Progenitor cell of endocrine pancreas (in vitro differentiated cells): ENCODE results near the gene PMEPA1. TPM values are rescaled to one million over a fixed set of nuclear protein-coding genes. Genes with fewer than 3 reads are reported as not detected.

Experiments used
- DNase-seq: peaks from one replicate; pipeline ENCODE4 v3.0.0; 2021; ENCODE audit warnings: low spot score; ENCODE audit not compliant: unreplicated experiment
- H3K27ac Mint-ChIP-seq: 2 replicates; pipeline ENCODE4 v1.8.0; 2021; ENCODE audit warnings: mild to moderate bottlenecking, moderate library complexity, mixed read lengths
- H3K27me3 Mint-ChIP-seq: 2 replicates; pipeline ENCODE4 v1.8.0; 2021; ENCODE audit warnings: mixed read lengths
- H3K36me3 Mint-ChIP-seq: 2 replicates; pipeline ENCODE4 v1.8.0; 2022; ENCODE audit warnings: mixed read lengths; ENCODE audit not compliant: insufficient read depth
- H3K4me1 Mint-ChIP-seq: 2 replicates; pipeline ENCODE4 v1.8.0; 2021; ENCODE audit warnings: low read depth, mixed read lengths
- H3K4me3 Mint-ChIP-seq: 2 replicates; pipeline ENCODE4 v1.8.0; 2021; ENCODE audit warnings: low read depth, mild to moderate bottlenecking, moderate library complexity, mixed read lengths
- H3K9me3 Mint-ChIP-seq: 2 replicates; pipeline ENCODE4 v1.8.0; 2021; ENCODE audit warnings: low read depth, mixed read lengths
- total RNA-seq: library from RNA; stranded (reverse); gene quantifications from 2 replicates; pipeline ENCODE4 v1.2.1, GENCODE V29; 2021
- TF ChIP-seq, protein P1 (sequence below): fragments of 200-600 bp; sonication (generic); IDR thresholded peaks from one replicate; pipeline ENCODE4 v1.5.0; 2021; ENCODE audit warnings: antibody characterized with exemption, mild to moderate bottlenecking; ENCODE audit not compliant: unreplicated experiment

The PMEPA1 gene
- total RNA-seq, 1 donor from 2014 or later: 9.1 TPM

- H3K9me3 Mint-ChIP-seq: no peaks in the 10 kb centered on the region
- H3K4me1 Mint-ChIP-seq: peaks cover 2% of the 10 kb centered on the region
- H3K36me3 Mint-ChIP-seq: no peaks in the 10 kb centered on the region
- no peak overlapping the region for H3K4me3 Mint-ChIP-seq
- H3K27ac Mint-ChIP-seq: no peak overlapping the region
- H3K27me3 Mint-ChIP-seq: no peaks in the 10 kb centered on the region
- no peak for DNase-seq
- TF ChIP-seq, protein P1, sequence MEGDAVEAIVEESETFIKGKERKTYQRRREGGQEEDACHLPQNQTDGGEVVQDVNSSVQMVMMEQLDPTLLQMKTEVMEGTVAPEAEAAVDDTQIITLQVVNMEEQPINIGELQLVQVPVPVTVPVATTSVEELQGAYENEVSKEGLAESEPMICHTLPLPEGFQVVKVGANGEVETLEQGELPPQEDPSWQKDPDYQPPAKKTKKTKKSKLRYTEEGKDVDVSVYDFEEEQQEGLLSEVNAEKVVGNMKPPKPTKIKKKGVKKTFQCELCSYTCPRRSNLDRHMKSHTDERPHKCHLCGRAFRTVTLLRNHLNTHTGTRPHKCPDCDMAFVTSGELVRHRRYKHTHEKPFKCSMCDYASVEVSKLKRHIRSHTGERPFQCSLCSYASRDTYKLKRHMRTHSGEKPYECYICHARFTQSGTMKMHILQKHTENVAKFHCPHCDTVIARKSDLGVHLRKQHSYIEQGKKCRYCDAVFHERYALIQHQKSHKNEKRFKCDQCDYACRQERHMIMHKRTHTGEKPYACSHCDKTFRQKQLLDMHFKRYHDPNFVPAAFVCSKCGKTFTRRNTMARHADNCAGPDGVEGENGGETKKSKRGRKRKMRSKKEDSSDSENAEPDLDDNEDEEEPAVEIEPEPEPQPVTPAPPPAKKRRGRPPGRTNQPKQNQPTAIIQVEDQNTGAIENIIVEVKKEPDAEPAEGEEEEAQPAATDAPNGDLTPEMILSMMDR: no peak
Observed at GRCh38 chr20:57698116-57698866, 11.5 kb downstream of the PMEPA1 start.

DNA sequence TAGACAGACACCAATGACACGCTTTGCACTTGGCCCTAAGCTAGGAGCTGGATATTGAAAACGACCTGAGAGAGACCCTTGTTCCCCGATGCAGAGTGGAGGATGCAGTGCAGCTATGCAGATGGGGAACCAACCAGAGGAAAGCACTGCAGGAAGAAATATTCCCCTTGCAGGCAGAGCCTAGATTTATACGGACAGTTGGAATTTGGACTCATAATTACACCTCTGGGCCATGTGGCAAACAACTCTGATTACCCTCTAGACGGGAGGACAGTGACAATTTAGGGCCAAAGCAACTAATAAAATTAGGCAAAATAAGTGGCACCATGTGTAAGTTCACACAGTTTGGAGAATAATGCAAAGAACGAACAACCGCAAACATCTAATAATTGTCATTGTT lies 12.3 kb downstream of the PMEPA1 start:
- Mint-ChIP-seq H3K27me3 (no peaks in the 10 kb centered on the region), H3K4me1 (peaks cover 4% of the 10 kb centered on the region), H3K27ac (no peak overlapping the region), H3K9me3 (no peaks in the 10 kb centered on the region), H3K4me3 (no peak overlapping the region), H3K36me3 (no peaks in the 10 kb centered on the region)
- no peak for DNase-seq
- TF ChIP-seq, protein P1: no peak

DNA sequence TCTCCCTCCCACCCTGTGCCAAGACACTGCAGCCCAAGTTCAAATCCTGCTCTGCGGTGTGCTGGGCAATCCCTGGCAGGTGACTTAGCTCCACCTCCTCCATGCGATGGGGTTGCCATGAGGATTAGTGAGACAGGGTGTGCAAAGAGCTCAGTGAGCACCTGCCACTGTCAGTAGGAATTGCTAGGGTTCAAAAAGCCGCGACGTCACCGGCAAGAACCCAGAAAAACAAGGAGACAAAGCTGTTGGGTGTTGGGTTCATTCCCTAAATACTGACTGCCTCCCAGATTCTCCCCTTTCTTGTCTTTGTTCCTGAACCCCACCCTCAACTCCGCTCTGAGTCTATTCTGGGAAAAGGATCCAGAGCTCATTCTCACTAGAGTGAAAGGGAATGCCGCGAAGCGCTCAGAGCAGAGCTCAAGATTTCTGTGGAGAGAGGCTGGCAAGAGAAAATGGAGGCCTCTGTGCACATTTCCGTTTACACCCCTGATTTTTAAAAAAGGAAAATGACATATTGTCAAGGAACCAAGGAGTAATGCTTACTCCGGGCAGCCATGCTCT lies 13.3 kb downstream of the PMEPA1 start:
- Mint-ChIP-seq H3K9me3 (no peaks in the 10 kb centered on the region), H3K36me3 (no peaks in the 10 kb centered on the region), H3K27me3 (no peaks in the 10 kb centered on the region), H3K4me1 (peaks cover 4% of the 10 kb centered on the region), H3K27ac (no peak overlapping the region), H3K4me3 (no peak overlapping the region)
- TF ChIP-seq, protein P1: no peak
- no peak for DNase-seq

DNA sequence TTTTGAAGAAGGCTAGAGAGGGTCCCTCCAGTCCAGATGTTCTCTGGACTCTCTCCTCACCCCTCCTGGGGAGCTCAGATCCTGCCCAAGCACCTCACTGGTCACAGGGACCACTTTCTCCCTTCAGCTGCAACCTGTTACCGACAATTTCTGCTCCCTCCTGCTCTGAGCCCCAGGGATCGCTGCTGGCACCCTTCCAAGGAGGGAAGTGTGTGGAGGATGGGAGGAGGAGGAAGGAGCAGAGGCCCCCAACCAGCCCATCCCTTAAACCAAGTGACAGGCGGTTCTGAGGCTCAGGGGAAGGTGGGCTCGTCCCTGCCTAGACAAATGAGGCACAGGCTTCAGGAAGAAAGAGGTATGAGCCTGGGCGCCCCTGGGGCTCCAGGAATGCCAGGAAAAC lies 13.9 kb downstream of the PMEPA1 start:
- TF ChIP-seq, protein P1: no peak
- no peaks in the 10 kb centered on the region for H3K9me3 Mint-ChIP-seq
- H3K36me3 Mint-ChIP-seq: no peaks in the 10 kb centered on the region
- no peak overlapping the region for H3K4me3 Mint-ChIP-seq
- no peak overlapping the region for H3K27ac Mint-ChIP-seq
- H3K27me3 Mint-ChIP-seq: no peaks in the 10 kb centered on the region
- peaks cover 4% of the 10 kb centered on the region for H3K4me1 Mint-ChIP-seq
- no peak for DNase-seq

- DNase-seq: no peak
- Mint-ChIP-seq H3K27ac (no peak overlapping the region), H3K27me3 (no peaks in the 10 kb centered on the region), H3K4me3 (no peak overlapping the region), H3K9me3 (no peaks in the 10 kb centered on the region), H3K4me1 (peaks cover 4% of the 10 kb centered on the region), H3K36me3 (no peaks in the 10 kb centered on the region)
- TF ChIP-seq, protein P1: no peak
Observed at GRCh38 chr20:57695012-57695411, 14.8 kb downstream of the PMEPA1 start.
